Measurements from ENCODE around the gene BSG. TPM values are rescaled to one million over a fixed set of nuclear protein-coding genes. Genes with fewer than 3 reads are reported as not detected.

BSG gene
- total and polyA plus RNA-seq, 2 experiments from 2014 or later = 957 to 973 TPM

DNA sequence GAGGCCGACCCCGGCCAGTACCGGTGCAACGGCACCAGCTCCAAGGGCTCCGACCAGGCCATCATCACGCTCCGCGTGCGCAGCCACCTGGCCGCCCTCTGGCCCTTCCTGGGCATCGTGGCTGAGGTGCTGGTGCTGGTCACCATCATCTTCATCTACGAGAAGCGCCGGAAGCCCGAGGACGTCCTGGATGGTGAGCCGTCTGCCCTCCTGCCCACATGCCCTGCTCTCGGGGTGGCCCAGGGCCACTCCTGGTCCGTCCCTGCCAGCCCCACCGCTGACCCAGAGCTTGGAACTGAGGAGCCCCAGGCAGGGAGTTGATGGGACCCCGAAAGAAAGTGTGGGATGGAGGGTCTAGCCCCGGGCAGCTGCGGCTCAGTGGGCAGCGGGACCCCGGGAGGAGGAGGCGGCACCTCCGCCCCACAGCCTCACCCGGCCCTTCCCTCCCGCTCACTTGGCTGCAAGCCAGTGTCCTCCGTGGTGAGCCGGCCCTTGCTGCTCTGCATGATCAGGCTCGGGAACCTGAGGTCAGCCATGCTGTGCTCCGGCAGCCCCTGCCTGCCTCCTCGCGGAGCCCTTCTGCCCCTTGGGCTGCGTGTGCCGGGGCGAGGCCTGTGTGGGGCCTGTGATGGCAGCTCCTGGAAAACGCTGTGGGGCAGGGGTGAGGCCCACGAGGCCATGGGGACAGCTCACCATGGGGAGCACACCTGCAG is 9.2 kb downstream of the BSG start (continued):
- TF ChIP-seq, protein P1, sequence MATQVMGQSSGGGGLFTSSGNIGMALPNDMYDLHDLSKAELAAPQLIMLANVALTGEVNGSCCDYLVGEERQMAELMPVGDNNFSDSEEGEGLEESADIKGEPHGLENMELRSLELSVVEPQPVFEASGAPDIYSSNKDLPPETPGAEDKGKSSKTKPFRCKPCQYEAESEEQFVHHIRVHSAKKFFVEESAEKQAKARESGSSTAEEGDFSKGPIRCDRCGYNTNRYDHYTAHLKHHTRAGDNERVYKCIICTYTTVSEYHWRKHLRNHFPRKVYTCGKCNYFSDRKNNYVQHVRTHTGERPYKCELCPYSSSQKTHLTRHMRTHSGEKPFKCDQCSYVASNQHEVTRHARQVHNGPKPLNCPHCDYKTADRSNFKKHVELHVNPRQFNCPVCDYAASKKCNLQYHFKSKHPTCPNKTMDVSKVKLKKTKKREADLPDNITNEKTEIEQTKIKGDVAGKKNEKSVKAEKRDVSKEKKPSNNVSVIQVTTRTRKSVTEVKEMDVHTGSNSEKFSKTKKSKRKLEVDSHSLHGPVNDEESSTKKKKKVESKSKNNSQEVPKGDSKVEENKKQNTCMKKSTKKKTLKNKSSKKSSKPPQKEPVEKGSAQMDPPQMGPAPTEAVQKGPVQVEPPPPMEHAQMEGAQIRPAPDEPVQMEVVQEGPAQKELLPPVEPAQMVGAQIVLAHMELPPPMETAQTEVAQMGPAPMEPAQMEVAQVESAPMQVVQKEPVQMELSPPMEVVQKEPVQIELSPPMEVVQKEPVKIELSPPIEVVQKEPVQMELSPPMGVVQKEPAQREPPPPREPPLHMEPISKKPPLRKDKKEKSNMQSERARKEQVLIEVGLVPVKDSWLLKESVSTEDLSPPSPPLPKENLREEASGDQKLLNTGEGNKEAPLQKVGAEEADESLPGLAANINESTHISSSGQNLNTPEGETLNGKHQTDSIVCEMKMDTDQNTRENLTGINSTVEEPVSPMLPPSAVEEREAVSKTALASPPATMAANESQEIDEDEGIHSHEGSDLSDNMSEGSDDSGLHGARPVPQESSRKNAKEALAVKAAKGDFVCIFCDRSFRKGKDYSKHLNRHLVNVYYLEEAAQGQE (IDR thresholded peaks at IDR 0.05; ENCODE audit: unreplicated experiment) = no peak
- TF ChIP-seq STAT1 (IDR thresholded peaks at IDR 0.05; ENCODE audit: unreplicated experiment) (no peak), JUNB (IDR thresholded peaks at IDR 0.05; ENCODE audit: unreplicated experiment) (no peak), CREB1 (CRISPR knock-in tag; IDR thresholded peaks at IDR 0.05; ENCODE audit: low read depth) (no peak), EZH2 (IDR thresholded peaks at IDR 0.05; ENCODE audit: low read depth, unreplicated experiment) (no peak), EZH2phosphoT487 (IDR thresholded peaks at IDR 0.05; ENCODE audit: unreplicated experiment) (no peak)
- TF ChIP-seq, protein P2, sequence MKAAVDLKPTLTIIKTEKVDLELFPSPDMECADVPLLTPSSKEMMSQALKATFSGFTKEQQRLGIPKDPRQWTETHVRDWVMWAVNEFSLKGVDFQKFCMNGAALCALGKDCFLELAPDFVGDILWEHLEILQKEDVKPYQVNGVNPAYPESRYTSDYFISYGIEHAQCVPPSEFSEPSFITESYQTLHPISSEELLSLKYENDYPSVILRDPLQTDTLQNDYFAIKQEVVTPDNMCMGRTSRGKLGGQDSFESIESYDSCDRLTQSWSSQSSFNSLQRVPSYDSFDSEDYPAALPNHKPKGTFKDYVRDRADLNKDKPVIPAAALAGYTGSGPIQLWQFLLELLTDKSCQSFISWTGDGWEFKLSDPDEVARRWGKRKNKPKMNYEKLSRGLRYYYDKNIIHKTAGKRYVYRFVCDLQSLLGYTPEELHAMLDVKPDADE (IDR thresholded peaks at IDR 0.05) = no peak
- TF ChIP-seq, protein P3, sequence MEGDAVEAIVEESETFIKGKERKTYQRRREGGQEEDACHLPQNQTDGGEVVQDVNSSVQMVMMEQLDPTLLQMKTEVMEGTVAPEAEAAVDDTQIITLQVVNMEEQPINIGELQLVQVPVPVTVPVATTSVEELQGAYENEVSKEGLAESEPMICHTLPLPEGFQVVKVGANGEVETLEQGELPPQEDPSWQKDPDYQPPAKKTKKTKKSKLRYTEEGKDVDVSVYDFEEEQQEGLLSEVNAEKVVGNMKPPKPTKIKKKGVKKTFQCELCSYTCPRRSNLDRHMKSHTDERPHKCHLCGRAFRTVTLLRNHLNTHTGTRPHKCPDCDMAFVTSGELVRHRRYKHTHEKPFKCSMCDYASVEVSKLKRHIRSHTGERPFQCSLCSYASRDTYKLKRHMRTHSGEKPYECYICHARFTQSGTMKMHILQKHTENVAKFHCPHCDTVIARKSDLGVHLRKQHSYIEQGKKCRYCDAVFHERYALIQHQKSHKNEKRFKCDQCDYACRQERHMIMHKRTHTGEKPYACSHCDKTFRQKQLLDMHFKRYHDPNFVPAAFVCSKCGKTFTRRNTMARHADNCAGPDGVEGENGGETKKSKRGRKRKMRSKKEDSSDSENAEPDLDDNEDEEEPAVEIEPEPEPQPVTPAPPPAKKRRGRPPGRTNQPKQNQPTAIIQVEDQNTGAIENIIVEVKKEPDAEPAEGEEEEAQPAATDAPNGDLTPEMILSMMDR (conservative IDR thresholded peaks at IDR 0.05; ENCODE audit: low read depth in 2 of 2) = no peak

DNA sequence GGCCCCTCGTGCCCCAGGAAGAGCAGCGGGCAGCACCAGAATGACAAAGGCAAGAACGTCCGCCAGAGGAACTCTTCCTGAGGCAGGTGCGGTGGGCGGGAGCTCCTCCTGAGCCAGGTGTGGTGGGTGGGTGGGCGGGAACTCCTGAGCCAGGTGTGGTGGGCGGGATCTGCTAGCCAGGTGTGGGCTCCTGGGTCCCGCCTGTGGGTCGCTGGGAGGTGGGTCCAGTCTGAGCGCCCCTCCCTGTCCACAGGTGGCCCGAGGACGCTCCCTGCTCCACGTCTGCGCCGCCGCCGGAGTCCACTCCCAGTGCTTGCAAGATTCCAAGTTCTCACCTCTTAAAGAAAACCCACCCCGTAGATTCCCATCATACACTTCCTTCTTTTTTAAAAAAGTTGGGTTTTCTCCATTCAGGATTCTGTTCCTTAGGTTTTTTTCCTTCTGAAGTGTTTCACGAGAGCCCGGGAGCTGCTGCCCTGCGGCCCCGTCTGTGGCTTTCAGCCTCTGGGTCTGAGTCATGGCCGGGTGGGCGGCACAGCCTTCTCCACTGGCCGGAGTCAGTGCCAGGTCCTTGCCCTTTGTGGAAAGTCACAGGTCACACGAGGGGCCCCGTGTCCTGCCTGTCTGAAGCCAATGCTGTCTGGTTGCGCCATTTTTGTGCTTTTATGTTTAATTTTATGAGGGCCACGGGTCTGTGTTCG is 10.3 kb downstream of the BSG start:
- peaks cover 27% of the 10 kb centered on the region for H3K79me2 ChIP-seq (replicated peaks; ENCODE audit: insufficient read depth)
- H3K36me3 Mint-ChIP-seq (ENCODE audit: low read depth) = peaks cover 20% of the 10 kb centered on the region
- no peak overlapping the region for H2AFZ ChIP-seq
- no peak for ATAC-seq
- H3K4me3 Mint-ChIP-seq = no peak overlapping the region
- no peaks in the 10 kb centered on the region for H3K9me3 Mint-ChIP-seq
- H3K4me1 Mint-ChIP-seq = peaks cover 5% of the 10 kb centered on the region; the same call in 2 of the 3 replicates
- no peak overlapping the region for H3K27ac Mint-ChIP-seq
- no peak overlapping the region; the same call in 1 of the 2 replicates for H3K27ac ChIP-seq (ENCODE audit: low read depth)
- peak; percentile 39 for DNase-seq (ENCODE audit: low spot score)
- H3K27me3 ChIP-seq (ENCODE audit: insufficient read depth) = no peaks in the 10 kb centered on the region
- no peaks in the 10 kb centered on the region for H3K4me1 ChIP-seq (ENCODE audit: insufficient read depth)
- peaks cover 20% of the 10 kb centered on the region for H3K27me3 Mint-ChIP-seq (ENCODE audit: insufficient read depth, low read depth, poor library complexity)
- no peaks in the 10 kb centered on the region for H3K9me2 ChIP-seq (ENCODE audit: insufficient read depth)
- H3F3A ChIP-seq (replicated peaks; ENCODE audit: low read depth) = peaks cover 20% of the 10 kb centered on the region
- H3K4me2 ChIP-seq = no peak overlapping the region
- no peaks in the 10 kb centered on the region; the same call in 1 of the 2 replicates for H3K36me3 ChIP-seq (ENCODE audit: insufficient read depth)
- H3K4me3 ChIP-seq = no peak overlapping the region
- peaks cover 24% of the 10 kb centered on the region for H4K20me1 ChIP-seq (replicated peaks; ENCODE audit: insufficient read depth)
- TF ChIP-seq ZNF114 (CRISPR knock-in tag; IDR thresholded peaks at IDR 0.05) = no peak
- TF ChIP-seq EZH2phosphoT487 (IDR thresholded peaks at IDR 0.05; ENCODE audit: unreplicated experiment) = no peak
- TF ChIP-seq JUNB (IDR thresholded peaks at IDR 0.05; ENCODE audit: unreplicated experiment) = no peak
- TF ChIP-seq ZNF462 (CRISPR knock-in tag; IDR thresholded peaks at IDR 0.05) = no peak
